A673 (cell line): ENCODE data around the gene SAMD10. TPM values are rescaled to one million over a fixed set of nuclear protein-coding genes. Genes with fewer than 3 reads are reported as not detected.

ENCODE experiments used
- BruUV-seq: library from RNA; stranded (reverse); fragments of 400-500 nt; replicated peaks from 2 replicates; lab custom pipeline; 2021; lab: Mats Ljungman, UMichigan
- CTCF ChIA-PET: fragments of 300-600 bp; sonication (Branson Sonifier 250); formaldehyde crosslinking; loops from one replicate; lab custom pipeline; 2022; ENCODE audit warnings: antibody characterized with exemption; lab: Charles Lee
- POLR2A ChIA-PET: fragments of 300-600 bp; sonication (Branson Sonifier 250); formaldehyde crosslinking; loops from one replicate; lab custom pipeline; 2022; ENCODE audit warnings: antibody characterized with exemption; ENCODE audit not compliant: low non-redundant PET; lab: Charles Lee
- DNase-seq: peaks from one replicate; pipeline ENCODE4 v3.0.0-alpha.2; 2015; ENCODE audit warnings: low spot score
- H3K27ac ChIP-seq: fragments of 200-600 bp; sonication (generic); 2 replicates; pipeline ENCODE4 v1.5.1; 2016; ENCODE audit warnings: mixed run types, low read depth, mild to moderate bottlenecking, mixed read lengths, antibody characterized with exemption, low read length; ENCODE audit not compliant: poor library complexity, severe bottlenecking
- H3K27me3 ChIP-seq: fragments of 200-600 bp; sonication (generic); replicated peaks from 2 replicates; pipeline ENCODE4 v1.6.1; 2017; ENCODE audit warnings: mixed run types, low read depth, mild to moderate bottlenecking, mixed read lengths, antibody characterized with exemption, low read length; ENCODE audit not compliant: insufficient read depth, poor library complexity
- H3K36me3 ChIP-seq: fragments of 200-600 bp; sonication (generic); 2 replicates; pipeline ENCODE4 v1.6.1; 2016; ENCODE audit warnings: mixed run types, mild to moderate bottlenecking, mixed read lengths, antibody characterized with exemption, low read length; ENCODE audit not compliant: insufficient read depth, poor library complexity, severe bottlenecking
- H3K4me1 ChIP-seq: fragments of 200-600 bp; sonication (generic); 2 replicates; pipeline ENCODE4 v1.6.1; 2017; ENCODE audit warnings: mixed run types, mild to moderate bottlenecking, mixed read lengths, antibody characterized with exemption, low read length; ENCODE audit not compliant: insufficient read depth, poor library complexity, severe bottlenecking
- H3K4me3 ChIP-seq: fragments of 200-600 bp; sonication (generic); 2 replicates; pipeline ENCODE4 v1.5.1; 2016; ENCODE audit warnings: low read depth, mixed run types, mild to moderate bottlenecking, mixed read lengths, low read length; ENCODE audit not compliant: poor library complexity, severe bottlenecking
- H3K9me3 ChIP-seq: fragments of 200-600 bp; sonication (generic); 2 replicates; pipeline ENCODE4 v1.6.1; 2016; ENCODE audit warnings: mixed run types, low read depth, mild to moderate bottlenecking, mixed read lengths, antibody characterized with exemption, low read length; ENCODE audit not compliant: poor library complexity, severe bottlenecking
- CTCF ChIP-seq: fragments of 300-800, 200-600 bp; sonication (generic); conservative IDR thresholded peaks from 2 replicates; pipeline ENCODE4 v1.5.1; 2017; ENCODE audit warnings: low read depth, mild to moderate bottlenecking, antibody characterized with exemption, low read length, moderate library complexity, mixed read lengths
- EZH2 ChIP-seq: fragments of 200-600 bp; sonication (generic); IDR thresholded peaks from 2 replicates; pipeline ENCODE4 v1.6.1; 2017; ENCODE audit warnings: borderline replicate concordance, low read depth, mild to moderate bottlenecking, mixed read lengths, antibody characterized with exemption, low read length; ENCODE audit not compliant: poor library complexity, severe bottlenecking
- intact Hi-C: fragments of 100-400 bp; cut with micrococcal nuclease; formaldehyde crosslinking; loops from one replicate; pipeline ENCODE4 v1.10.0; 2022; ENCODE audit not compliant: unreplicated experiment
- total RNA-seq: library from RNA; stranded (reverse); gene quantifications from 2 replicates; pipeline ENCODE4 v1.2.3, GENCODE V29; 2021

Gene SAMD10
- total RNA-seq, 1 experiment from 2014 or later, result 6.3 TPM

GRCh38 chr20:64003960-64004725, 24.7 kb upstream of the SAMD10 start:
- no peak overlapping the region for H3K4me3 ChIP-seq
- ChIA-PET CTCF (no interaction called here), POLR2A (no interaction called here)
- H3K4me1 ChIP-seq, result no peaks in the 10 kb centered on the region
- TF ChIP-seq CTCF (no peak), EZH2 (no peak)
- no TSS peak for BruUV-seq
- intact Hi-C loops, result no loop called here
- H3K9me3 ChIP-seq, result no peaks in the 10 kb centered on the region
- H3K36me3 ChIP-seq, result peaks cover 50% of the 10 kb centered on the region
- no peaks in the 10 kb centered on the region for H3K27me3 ChIP-seq
- no peak overlapping the region for H3K27ac ChIP-seq
- DNase-seq, result no peak

- Histone ChIP-seq H3K27me3 (no peaks in the 10 kb centered on the region), H3K36me3 (peaks cover 58% of the 10 kb centered on the region), H3K27ac (no peak overlapping the region), H3K9me3 (no peaks in the 10 kb centered on the region), H3K4me1 (no peaks in the 10 kb centered on the region), H3K4me3 (no peak overlapping the region)
- ChIA-PET POLR2A (no interaction called here), CTCF (no interaction called here)
- no TSS peak for BruUV-seq
- intact Hi-C loops, result no loop called here
- DNase-seq, result no peak
- TF ChIP-seq CTCF, result no peak
- TF ChIP-seq EZH2, result no peak
Observed at GRCh38 chr20:64001607-64002011, 22.2 kb upstream of the SAMD10 start.

- intact Hi-C loops, result no loop called here
- H3K9me3 ChIP-seq, result no peaks in the 10 kb centered on the region
- peaks cover 65% of the 10 kb centered on the region for H3K36me3 ChIP-seq
- H3K4me3 ChIP-seq, result no peak overlapping the region
- no peaks in the 10 kb centered on the region for H3K27me3 ChIP-seq
- no peak overlapping the region for H3K27ac ChIP-seq
- no peaks in the 10 kb centered on the region for H3K4me1 ChIP-seq
- CTCF ChIA-PET, result no interaction called here
- DNase-seq, result no peak
- BruUV-seq, result no TSS peak
- no peak for TF ChIP-seq CTCF
- no peak for TF ChIP-seq EZH2
- POLR2A ChIA-PET, result no interaction called here
Observed at GRCh38 chr20:64000906-64001305, 21.5 kb upstream of the SAMD10 start.
